HUES64 (cell line): Measurements from ENCODE around the gene BLTP1. TPM values are rescaled to one million over a fixed set of nuclear protein-coding genes. Genes with fewer than 3 reads are reported as not detected.
"Not testable (repeated sequence)": the region's sequence is repeated elsewhere in the genome, so short reads cannot be mapped to it uniquely, and the experiment has no call there.

Experiments used
- H3K27ac ChIP-seq: 2 replicates; pipeline ENCODE4 v1.7.0; 2013; ENCODE audit warnings: low read depth, low read length, inconsistent platforms
- H3K27me3 ChIP-seq: 2 replicates; pipeline ENCODE4 v1.6.1; 2013; ENCODE audit warnings: mild to moderate bottlenecking, low read length; ENCODE audit not compliant: insufficient read depth
- H3K36me3 ChIP-seq: 2 replicates; pipeline ENCODE4 v1.6.1; 2013; ENCODE audit warnings: mild to moderate bottlenecking, low read length; ENCODE audit not compliant: insufficient read depth
- H3K4me1 ChIP-seq: 2 replicates; pipeline ENCODE4 v1.6.1; 2013; ENCODE audit warnings: mild to moderate bottlenecking, low read length, moderate library complexity; ENCODE audit not compliant: insufficient read depth
- H3K4me3 ChIP-seq: 2 replicates; pipeline ENCODE4 v1.5.1; 2013; ENCODE audit warnings: mild to moderate bottlenecking, low read length, moderate library complexity
- H3K9ac ChIP-seq: 2 replicates; pipeline ENCODE4 v1.6.1; 2013; ENCODE audit warnings: mild to moderate bottlenecking, low read depth, low read length
- H3K9me3 ChIP-seq: 2 replicates; pipeline ENCODE4 v1.6.1; 2013; ENCODE audit warnings: low read depth, low read length; ENCODE audit not compliant: insufficient read depth
- WGBS: fragments of 150-250, 120-280 bp; methylation state at CpG from one replicate; pipeline ENCODE4 v1.1.7; 2013; ENCODE audit warnings: missing lambda C conversion rate; 5-methylcytosine and 5-hydroxymethylcytosine counted together
- polyA plus RNA-seq, 2 experiments: library from polyadenylated mRNA; stranded (reverse); fragments of 50-300 nt; gene quantifications; one replicate each; pipeline ENCODE4 v1.2.3, GENCODE V29; 2013

The BLTP1 gene
- polyA plus RNA-seq (2013, experiment 1 of 2) = 18.6 TPM
- polyA plus RNA-seq (2013, experiment 2 of 2) = 22.6 TPM

- peak within 1 kb of the TSS; percentile 63 for H3K27ac ChIP-seq
- H3K9me3 ChIP-seq = 0 out of 2 replicates have a peak, but pooled peaks cover 4% of the 10 kb centered on the region
- peaks cover 6% of the 10 kb centered on the region for H3K4me1 ChIP-seq
- H3K9ac ChIP-seq = peak within 1 kb of the TSS; percentile 73
- WGBS = under 1% methylated on average over 53 of the region's 53 CpGs
- H3K27me3 ChIP-seq = no peaks in the 10 kb centered on the region
- peaks cover 25% of the 10 kb centered on the region for H3K36me3 ChIP-seq
- peak within 1 kb of the TSS; percentile 93 for H3K4me3 ChIP-seq
Measured at GRCh38 chr4:122151982-122152710, at the start of gene BLTP1. Gene BLTP1, plus strand, starts transcription at chr4:122152331. Its CDS starts 18,317 bp downstream, at chr4:122170648.

GRCh38 chr4:122104184-122104583 lies 47.9 kb upstream of the BLTP1 start:
- no peak overlapping the region for H3K4me3 ChIP-seq
- H3K4me1 ChIP-seq = peaks cover 22% of the 10 kb centered on the region
- H3K36me3 ChIP-seq = no peaks in the 10 kb centered on the region
- H3K27ac ChIP-seq = no peak overlapping the region
- no peaks in the 10 kb centered on the region for H3K9me3 ChIP-seq
- H3K9ac ChIP-seq = no peak overlapping the region
- no peaks in the 10 kb centered on the region; the same call in 1 of the 2 replicates for H3K27me3 ChIP-seq

GRCh38 chr4:122107680-122108079 lies 44.5 kb upstream of the BLTP1 start:
- Histone ChIP-seq H3K27me3 (no peaks in the 10 kb centered on the region), H3K27ac (no peak overlapping the region), H3K4me1 (no peaks in the 10 kb centered on the region), H3K9ac (no peak overlapping the region), H3K9me3 (no peaks in the 10 kb centered on the region), H3K4me3 (no peak overlapping the region), H3K36me3 (no peaks in the 10 kb centered on the region)
- 95% methylated on average over 2 of the region's 2 CpGs for WGBS

- H3K27me3 ChIP-seq, H3K9me3 ChIP-seq, H3K36me3 ChIP-seq, H3K4me1 ChIP-seq, H3K9ac ChIP-seq, H3K27ac ChIP-seq, H3K4me3 ChIP-seq: not testable (repeated sequence)
- 81% methylated on average over 14 of the region's 14 CpGs for WGBS
Measured at GRCh38 chr4:122110304-122110703, 41.8 kb upstream of the BLTP1 start.

GRCh38 chr4:122117743-122118142 lies 34.4 kb upstream of the BLTP1 start:
- WGBS = 96% methylated on average over 1 of the region's 1 CpG
- no peaks in the 10 kb centered on the region for H3K27me3 ChIP-seq
- H3K4me1 ChIP-seq = no peaks in the 10 kb centered on the region
- H3K4me3 ChIP-seq = no peak overlapping the region
- H3K27ac ChIP-seq = no peak overlapping the region
- H3K9ac ChIP-seq = no peak overlapping the region
- H3K36me3 ChIP-seq = no peaks in the 10 kb centered on the region
- H3K9me3 ChIP-seq = no peaks in the 10 kb centered on the region

- H3K9me3 ChIP-seq = no peaks in the 10 kb centered on the region
- no peak overlapping the region for H3K4me3 ChIP-seq
- WGBS = 85% methylated on average over 1 of the region's 1 CpG
- H3K9ac ChIP-seq = no peak overlapping the region
- H3K36me3 ChIP-seq = no peaks in the 10 kb centered on the region
- H3K27me3 ChIP-seq = no peaks in the 10 kb centered on the region
- H3K4me1 ChIP-seq = no peaks in the 10 kb centered on the region
- no peak overlapping the region for H3K27ac ChIP-seq
Measured at GRCh38 chr4:122118243-122118642, 33.9 kb upstream of the BLTP1 start.

GRCh38 chr4:122119739-122120138 lies 32.4 kb upstream of the BLTP1 start:
- Histone ChIP-seq H3K27ac (no peak overlapping the region), H3K9ac (no peak overlapping the region), H3K36me3 (no peaks in the 10 kb centered on the region), H3K9me3 (no peaks in the 10 kb centered on the region), H3K27me3 (no peaks in the 10 kb centered on the region), H3K4me1 (no peaks in the 10 kb centered on the region), H3K4me3 (no peak overlapping the region)
- WGBS = 91% methylated on average over 1 of the region's 1 CpG

- Histone ChIP-seq H3K9me3 (no peaks in the 10 kb centered on the region), H3K4me3 (no peak overlapping the region), H3K27ac (no peak overlapping the region), H3K27me3 (no peaks in the 10 kb centered on the region), H3K9ac (no peak overlapping the region), H3K4me1 (no peaks in the 10 kb centered on the region), H3K36me3 (no peaks in the 10 kb centered on the region)
- WGBS = 100% methylated on average over 2 of the region's 2 CpGs
Measured at GRCh38 chr4:122121593-122121992, 30.5 kb upstream of the BLTP1 start.

GRCh38 chr4:122122083-122122482 lies 30.0 kb upstream of the BLTP1 start:
- Histone ChIP-seq H3K27ac (no peak overlapping the region), H3K9ac (no peak overlapping the region), H3K27me3 (no peaks in the 10 kb centered on the region), H3K4me1 (no peaks in the 10 kb centered on the region), H3K36me3 (no peaks in the 10 kb centered on the region), H3K4me3 (no peak overlapping the region), H3K9me3 (no peaks in the 10 kb centered on the region)
- WGBS = 88% methylated on average over 2 of the region's 2 CpGs

- Histone ChIP-seq H3K4me3 (no peak overlapping the region), H3K9ac (no peak overlapping the region), H3K9me3 (no peaks in the 10 kb centered on the region), H3K36me3 (no peaks in the 10 kb centered on the region), H3K27ac (no peak overlapping the region), H3K4me1 (no peaks in the 10 kb centered on the region), H3K27me3 (no peaks in the 10 kb centered on the region)
- 80% methylated on average over 1 of the region's 1 CpG for WGBS
Measured at GRCh38 chr4:122129061-122129460, 23.1 kb upstream of the BLTP1 start.

DNA sequence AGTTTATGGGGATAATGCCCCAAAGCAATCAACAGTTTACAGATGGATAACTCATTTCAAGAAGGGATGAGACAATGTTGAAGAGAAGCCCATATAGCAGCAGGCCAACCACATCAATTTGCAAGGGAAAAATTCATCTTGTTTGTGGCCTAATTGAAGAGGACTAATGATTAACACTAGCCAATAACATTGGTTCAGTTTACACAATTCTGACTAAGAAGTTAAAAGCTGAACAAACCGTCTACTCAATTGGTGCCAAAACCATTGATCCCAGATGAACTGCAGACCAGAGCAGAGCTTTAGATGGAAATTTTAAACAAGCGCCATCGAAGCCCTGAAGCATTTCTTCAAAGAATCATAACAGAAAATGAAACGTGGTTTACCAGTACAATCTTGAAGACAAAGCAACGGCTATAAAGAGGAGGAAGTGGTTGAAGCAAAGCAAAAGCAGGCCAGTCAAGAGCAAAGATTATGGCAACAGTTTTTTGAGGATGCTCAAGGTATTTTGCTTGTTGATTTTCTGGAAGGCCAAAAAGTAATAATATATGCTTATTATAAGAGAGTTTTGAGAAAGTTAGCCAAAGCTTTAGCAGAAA lies 20.5 kb upstream of the BLTP1 start:
- Histone ChIP-seq H3K27me3 (no peaks in the 10 kb centered on the region), H3K4me1 (no peaks in the 10 kb centered on the region), H3K9me3 (no peaks in the 10 kb centered on the region), H3K4me3 (no peak overlapping the region), H3K27ac (no peak overlapping the region), H3K9ac (no peak overlapping the region), H3K36me3 (no peaks in the 10 kb centered on the region)
- 94% methylated on average over 5 of the region's 5 CpGs for WGBS
